GM13977 (cell line): ENCODE results near the gene BRAP.
"Not testable (repeated sequence)": the region's sequence is repeated elsewhere in the genome, so short reads cannot be mapped to it uniquely, and the experiment has no call there.

Source experiments
- DNase-seq: peaks from one replicate; pipeline ENCODE4 v3.0.0; 2012; ENCODE audit warnings: low spot score
- in situ Hi-C: fragments of 300-500 bp; cut with MboI; formaldehyde crosslinking; loops from one replicate; pipeline ENCODE4 v1.12.0; 2022; ENCODE audit warnings: low sequenced_read_pairs, low pct_unique_long_range_greater_than_20kb, mixed read lengths, inconsistent platforms; ENCODE audit not compliant: unreplicated experiment
- TF ChIP-seq, protein P1 (sequence below): IDR thresholded peaks from 2 replicates; pipeline ENCODE4 v1.5.1; 2012; ENCODE audit warnings: mild to moderate bottlenecking, control low read depth; ENCODE audit not compliant: insufficient read depth; ENCODE audit errors: extremely low read depth, missing control alignments

BRAP gene

DNA sequence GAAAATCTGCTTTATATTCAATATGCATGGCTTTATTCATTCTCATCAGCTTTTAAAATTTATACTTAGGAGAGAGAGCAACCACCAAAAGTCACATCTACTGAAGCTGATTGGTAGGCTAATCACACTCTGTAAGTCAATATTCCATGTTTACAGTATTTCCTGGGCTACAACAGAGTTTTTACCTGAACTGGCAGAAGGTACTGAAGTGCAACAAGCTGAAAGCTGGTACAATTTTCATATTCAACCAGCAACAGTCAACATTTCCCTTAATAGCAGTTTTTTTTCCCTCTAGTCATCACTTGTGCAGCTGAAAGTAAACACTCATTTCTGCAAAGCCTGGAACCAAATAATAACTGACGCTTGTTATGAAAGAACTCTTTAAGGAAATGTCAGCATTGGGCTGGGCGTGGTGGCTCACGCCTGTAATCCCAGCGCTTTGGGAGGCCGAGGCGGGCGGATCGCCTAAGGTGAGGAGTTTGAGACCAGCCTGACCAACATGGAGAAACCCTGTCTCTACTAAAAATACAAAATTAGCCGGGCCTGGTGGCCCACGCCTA is 12.9 kb downstream of the BRAP start:
- DNase-seq, result no peak
- in situ Hi-C loops, result no loop called here

DNA sequence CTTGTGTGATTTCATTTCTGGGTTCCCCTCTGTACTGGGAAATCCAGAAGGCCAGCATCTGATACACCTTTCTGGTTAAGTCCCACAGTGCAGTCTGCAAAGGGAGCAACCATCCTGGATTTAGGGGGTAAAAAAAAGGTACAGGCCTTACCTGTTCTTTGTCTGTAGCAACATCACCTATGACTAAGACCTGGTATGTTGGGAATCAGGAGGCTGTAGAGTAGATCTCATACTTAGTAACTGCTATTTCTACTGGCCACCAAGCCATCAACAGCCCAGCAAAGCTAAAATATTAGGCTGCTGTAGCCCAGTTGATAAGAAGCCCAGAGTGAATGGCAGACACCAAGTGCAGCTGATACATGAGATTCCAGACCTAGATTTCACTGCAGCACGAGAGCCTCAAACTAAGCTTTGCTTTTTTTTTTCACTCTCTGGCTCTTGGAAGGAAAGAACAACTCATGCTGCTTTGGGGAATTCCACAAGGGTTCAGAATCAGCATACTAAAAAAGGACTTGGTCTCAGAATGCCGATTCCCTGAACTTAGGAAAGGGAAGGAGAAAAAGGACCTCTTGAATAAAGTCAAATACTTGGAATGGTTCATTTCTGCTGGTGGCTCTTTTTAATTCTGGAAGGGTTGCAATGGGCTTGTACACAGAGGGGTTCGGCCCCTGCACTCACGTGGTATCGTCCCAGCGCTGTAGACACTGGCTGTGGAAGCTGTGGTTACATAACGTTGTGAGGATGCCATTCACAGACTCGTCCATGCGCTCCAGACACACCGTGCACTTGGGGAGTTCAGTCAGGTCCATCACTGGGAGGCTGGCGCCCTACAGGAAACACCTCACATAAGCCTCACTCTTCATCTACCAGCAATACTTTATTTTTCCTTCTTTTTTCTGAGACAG is 20.5 kb downstream of the BRAP start:
- in situ Hi-C loops, result no loop called here

More for the DNA sequence above, 12.9 kb downstream of the BRAP start:
- TF ChIP-seq, protein P1, sequence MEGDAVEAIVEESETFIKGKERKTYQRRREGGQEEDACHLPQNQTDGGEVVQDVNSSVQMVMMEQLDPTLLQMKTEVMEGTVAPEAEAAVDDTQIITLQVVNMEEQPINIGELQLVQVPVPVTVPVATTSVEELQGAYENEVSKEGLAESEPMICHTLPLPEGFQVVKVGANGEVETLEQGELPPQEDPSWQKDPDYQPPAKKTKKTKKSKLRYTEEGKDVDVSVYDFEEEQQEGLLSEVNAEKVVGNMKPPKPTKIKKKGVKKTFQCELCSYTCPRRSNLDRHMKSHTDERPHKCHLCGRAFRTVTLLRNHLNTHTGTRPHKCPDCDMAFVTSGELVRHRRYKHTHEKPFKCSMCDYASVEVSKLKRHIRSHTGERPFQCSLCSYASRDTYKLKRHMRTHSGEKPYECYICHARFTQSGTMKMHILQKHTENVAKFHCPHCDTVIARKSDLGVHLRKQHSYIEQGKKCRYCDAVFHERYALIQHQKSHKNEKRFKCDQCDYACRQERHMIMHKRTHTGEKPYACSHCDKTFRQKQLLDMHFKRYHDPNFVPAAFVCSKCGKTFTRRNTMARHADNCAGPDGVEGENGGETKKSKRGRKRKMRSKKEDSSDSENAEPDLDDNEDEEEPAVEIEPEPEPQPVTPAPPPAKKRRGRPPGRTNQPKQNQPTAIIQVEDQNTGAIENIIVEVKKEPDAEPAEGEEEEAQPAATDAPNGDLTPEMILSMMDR, result no peak

DNA sequence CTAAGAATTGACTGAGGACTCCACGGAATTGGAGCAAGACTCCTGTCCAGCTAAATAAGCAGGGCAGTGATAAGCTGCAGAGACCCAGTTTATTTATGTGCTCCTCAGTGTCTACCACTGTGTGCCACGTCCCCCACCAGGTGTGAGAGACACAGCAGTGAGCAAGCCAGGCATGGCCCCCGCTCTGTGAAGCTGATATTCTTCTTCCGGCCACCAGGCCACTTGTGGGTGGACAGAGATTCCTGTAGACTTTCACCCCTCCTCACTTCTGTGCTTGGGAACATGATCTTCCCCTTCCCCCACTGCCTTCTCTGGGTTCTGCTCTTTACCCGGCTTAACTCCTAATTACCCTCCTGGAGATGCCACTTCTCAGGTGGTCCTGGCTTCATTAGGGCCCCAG is 21.3 kb downstream of the BRAP start:
- no peak for DNase-seq
- in situ Hi-C loops, result no loop called here
- TF ChIP-seq, protein P1, result no peak

More for the DNA sequence above, 20.5 kb downstream of the BRAP start:
- no peak for DNase-seq
- TF ChIP-seq, protein P1, result no peak

DNA sequence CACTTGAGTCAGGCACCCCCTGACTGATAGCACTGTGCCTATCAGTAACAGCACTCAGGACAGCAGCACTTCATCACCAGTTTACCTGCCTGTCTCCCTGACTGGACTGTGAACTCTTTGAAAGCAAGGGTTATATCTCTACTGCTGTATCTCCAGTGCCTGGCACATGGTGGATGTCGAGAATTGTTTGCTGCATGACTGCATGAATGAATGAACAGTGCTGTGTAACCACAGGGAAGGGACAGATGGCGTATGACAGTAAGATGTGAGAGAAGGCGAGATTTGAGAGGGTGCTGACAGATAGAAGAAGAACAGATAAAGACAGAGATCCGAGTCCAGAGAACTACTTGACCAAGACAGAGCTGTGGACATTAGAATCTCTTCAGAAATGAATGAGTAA is 29.7 kb downstream of the BRAP start:
- no peak for DNase-seq
- TF ChIP-seq, protein P1, result no peak
- in situ Hi-C loops, result no loop called here

DNA sequence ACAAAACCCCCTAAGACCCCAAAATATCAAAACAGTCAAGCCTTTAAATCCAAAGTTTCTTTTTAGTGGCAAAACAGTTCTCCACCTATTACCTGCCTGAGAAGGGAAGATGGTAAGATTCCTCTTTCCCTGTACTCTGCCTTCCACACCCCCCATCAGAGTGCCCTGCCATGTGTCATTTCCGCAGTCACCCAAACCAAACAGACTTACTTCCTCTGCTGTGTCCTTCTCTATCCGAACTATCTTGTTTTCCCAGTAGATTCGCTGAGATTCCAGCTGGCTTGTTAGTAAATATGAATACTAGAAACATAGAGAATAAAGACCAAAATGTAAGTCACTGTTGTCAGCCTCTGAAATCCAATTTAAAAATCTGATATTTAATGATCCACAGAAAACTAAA is 30.4 kb downstream of the BRAP start:
- no peak for DNase-seq
- TF ChIP-seq, protein P1, result no peak
- in situ Hi-C loops, result no loop called here

DNA sequence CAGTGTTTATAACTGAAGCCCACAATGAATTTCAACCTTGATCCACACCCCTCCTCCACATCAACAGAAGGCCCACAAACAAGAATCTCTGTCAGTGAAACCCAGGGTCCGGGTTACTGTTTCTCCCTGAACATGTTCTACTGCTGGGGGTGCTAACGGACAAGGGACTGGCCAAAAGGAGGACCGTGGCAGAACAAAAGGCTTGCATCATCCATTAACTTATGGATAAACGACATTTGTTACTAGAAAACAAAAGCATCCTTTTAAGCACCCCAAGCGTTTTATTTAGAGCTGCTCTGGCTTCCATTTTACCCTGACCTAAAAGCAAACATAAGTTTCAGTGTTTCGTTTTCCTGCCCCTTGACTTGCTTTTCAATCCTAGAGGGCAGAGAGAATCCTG is 32.2 kb downstream of the BRAP start:
- TF ChIP-seq, protein P1, result no peak
- in situ Hi-C loops, result no loop called here
- no peak for DNase-seq

DNA sequence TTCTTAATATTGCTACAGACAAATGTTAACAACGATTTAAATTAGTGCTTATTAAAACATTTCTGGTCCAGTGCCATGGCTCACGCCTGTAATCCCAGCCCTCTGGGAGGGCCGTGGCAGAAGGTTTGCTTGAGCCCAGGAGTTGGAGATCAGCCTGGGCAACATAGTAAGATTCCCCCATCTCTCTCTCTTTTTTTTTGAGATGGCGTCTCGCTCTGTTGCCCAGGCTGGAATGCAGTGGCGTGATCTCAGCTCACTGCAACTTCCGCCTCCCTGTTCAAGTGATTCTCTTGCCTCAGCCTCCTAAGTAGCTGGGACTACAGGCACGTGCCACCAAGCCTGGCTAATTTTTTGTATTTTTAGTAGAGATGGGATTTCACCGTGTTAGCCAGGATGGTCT is 33.2 kb downstream of the BRAP start:
- DNase-seq, in situ Hi-C loops: not testable (repeated sequence)
